GM12872 (cell line): Measurements from ENCODE around the gene ZNF672.
A peak's percentile ranks its signal among the peaks of the same experiment; 100 is the strongest.

Source experiments
- CTCF ChIP-seq: IDR thresholded peaks from 3 replicates; pipeline ENCODE4 v1.5.1; 2011; ENCODE audit warnings: low read depth, mild to moderate bottlenecking, low read length, moderate library complexity; ENCODE audit not compliant: insufficient read depth

Gene ZNF672

GRCh38 chr1:248810727-248811513, 27.1 kb upstream of the ZNF672 start:
- no peak for TF ChIP-seq CTCF

- TF ChIP-seq CTCF, result peak; percentile 15; the same call in 1 of the 3 replicates
Observed at GRCh38 chr1:248811514-248812490, 26.2 kb upstream of the ZNF672 start.

GRCh38 chr1:248812736-248813425, 25.1 kb upstream of the ZNF672 start:
- TF ChIP-seq CTCF, result no peak

GRCh38 chr1:248813546-248813945, 24.5 kb upstream of the ZNF672 start:
- TF ChIP-seq CTCF, result no peak

- no peak for TF ChIP-seq CTCF
Observed at GRCh38 chr1:248814351-248814750, 23.7 kb upstream of the ZNF672 start.

GRCh38 chr1:248815407-248816034, 22.5 kb upstream of the ZNF672 start:
- TF ChIP-seq CTCF, result no peak
